OCI-LY3 (cell line): ENCODE measurements around the gene STAT4.

Experiments
- H2AFZ ChIP-seq: fragments of 200-600, 300-600 bp; shearing (Covaris generic); 2 replicates; pipeline ENCODE4 v1.6.0; 2014; ENCODE audit warnings: antibody characterized with exemption, low read depth, low read length
- H3K27ac ChIP-seq: fragments of 200-600, 300-600 bp; sonication (generic); 2 replicates; pipeline ENCODE4 v1.5.1; 2014; ENCODE audit warnings: mild to moderate bottlenecking, low read length, moderate library complexity, mixed read lengths
- H3K27me3 ChIP-seq: fragments of 200-600, 300-600 bp; sonication (generic); 2 replicates; pipeline ENCODE4 v1.6.1; 2014; ENCODE audit warnings: low read depth, low read length, mixed read lengths
- H3K36me3 ChIP-seq: fragments of 200-600, 300-600 bp; sonication (generic); replicated peaks from 2 replicates; pipeline ENCODE3; 2014; ENCODE audit warnings: low read depth, low read length, mixed read lengths
- H3K4me1 ChIP-seq: fragments of 300-600, 200-600 bp; sonication (generic); 2 replicates; pipeline ENCODE4 v1.6.1; 2014; ENCODE audit warnings: low read length, mixed read lengths
- H3K4me2 ChIP-seq: fragments of 200-600, 300-600 bp; sonication (generic); 2 replicates; pipeline ENCODE4 v1.6.1; 2014; ENCODE audit warnings: low read length, mixed read lengths
- H3K4me3 ChIP-seq: fragments of 300-600, 200-600 bp; sonication (generic); 2 replicates; pipeline ENCODE4 v1.5.1; 2014; ENCODE audit warnings: antibody characterized with exemption, mild to moderate bottlenecking, low read length, moderate library complexity
- H3K79me2 ChIP-seq: fragments of 300-600, 200-600 bp; shearing (Covaris generic); 2 replicates; pipeline ENCODE4 v1.6.1; 2014; ENCODE audit warnings: mild to moderate bottlenecking, low read length, mixed read lengths
- H3K9ac ChIP-seq: fragments of 300-600, 200-600 bp; shearing (Covaris generic); 2 replicates; pipeline ENCODE4 v1.6.0; 2014; ENCODE audit warnings: mild to moderate bottlenecking, low read length, moderate library complexity
- H3K9me3 ChIP-seq: fragments of 200-600, 300-600 bp; shearing (Covaris generic); 2 replicates; pipeline ENCODE4 v1.6.1; 2014; ENCODE audit warnings: low read length, mixed read lengths; ENCODE audit not compliant: insufficient read depth
- H4K20me1 ChIP-seq: fragments of 200-600, 300-600 bp; sonication (generic); 2 replicates; pipeline ENCODE4 v1.6.1; 2016; ENCODE audit warnings: low read length, mixed read lengths; ENCODE audit not compliant: insufficient read depth
- EZH2phosphoT487 ChIP-seq: fragments of 200-600 bp; shearing (Covaris generic); IDR thresholded peaks from 2 replicates; pipeline ENCODE4 v1.6.1; 2018; ENCODE audit warnings: antibody characterized with exemption, mixed run types, low read depth
- TF ChIP-seq, protein P1 (sequence below): fragments of 200-600, 300-600 bp; sonication (generic); IDR thresholded peaks from 2 replicates; pipeline ENCODE4 v1.5.1; 2014; ENCODE audit warnings: antibody characterized with exemption, low read length, low read depth

The STAT4 gene

DNA sequence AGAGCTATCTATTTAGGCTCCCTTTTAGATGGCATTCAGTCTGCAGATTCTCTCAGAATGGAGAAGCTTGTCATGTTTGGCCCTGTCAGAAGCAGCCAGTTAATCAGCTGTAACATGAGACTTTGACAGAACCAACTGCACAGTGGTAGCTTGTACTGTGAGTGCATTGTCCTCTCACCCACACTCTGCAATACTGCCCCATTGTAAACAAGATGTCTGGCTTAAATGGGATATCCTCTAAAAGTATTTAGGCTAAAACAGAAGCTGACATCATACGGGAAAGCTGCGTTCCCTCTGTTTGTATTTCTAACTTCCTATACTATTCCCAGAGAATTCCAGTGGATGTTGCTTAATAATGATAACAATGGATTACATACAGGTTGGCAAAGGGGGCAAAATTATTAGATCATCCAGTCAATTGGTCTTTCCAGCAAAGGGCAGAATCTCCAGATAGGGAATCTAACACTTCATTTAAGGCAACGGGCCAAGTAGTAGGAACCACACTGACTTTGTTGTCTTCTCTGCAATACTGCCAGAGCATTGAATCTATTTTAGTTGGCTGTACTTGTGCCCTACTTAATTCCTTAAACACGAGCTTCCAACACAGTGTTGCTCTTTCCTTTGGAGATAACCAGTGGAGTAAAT lies 15.4 kb upstream of the STAT4 start:
- H3K36me3 ChIP-seq: no peaks in the 10 kb centered on the region
- no peaks in the 10 kb centered on the region for H4K20me1 ChIP-seq
- no peaks in the 10 kb centered on the region for H3K9me3 ChIP-seq
- no peak overlapping the region for H3K27ac ChIP-seq
- peaks cover 2% of the 10 kb centered on the region; the same call in 1 of the 2 replicates for H3K4me1 ChIP-seq
- no peak for TF ChIP-seq EZH2phosphoT487
- TF ChIP-seq, protein P1, sequence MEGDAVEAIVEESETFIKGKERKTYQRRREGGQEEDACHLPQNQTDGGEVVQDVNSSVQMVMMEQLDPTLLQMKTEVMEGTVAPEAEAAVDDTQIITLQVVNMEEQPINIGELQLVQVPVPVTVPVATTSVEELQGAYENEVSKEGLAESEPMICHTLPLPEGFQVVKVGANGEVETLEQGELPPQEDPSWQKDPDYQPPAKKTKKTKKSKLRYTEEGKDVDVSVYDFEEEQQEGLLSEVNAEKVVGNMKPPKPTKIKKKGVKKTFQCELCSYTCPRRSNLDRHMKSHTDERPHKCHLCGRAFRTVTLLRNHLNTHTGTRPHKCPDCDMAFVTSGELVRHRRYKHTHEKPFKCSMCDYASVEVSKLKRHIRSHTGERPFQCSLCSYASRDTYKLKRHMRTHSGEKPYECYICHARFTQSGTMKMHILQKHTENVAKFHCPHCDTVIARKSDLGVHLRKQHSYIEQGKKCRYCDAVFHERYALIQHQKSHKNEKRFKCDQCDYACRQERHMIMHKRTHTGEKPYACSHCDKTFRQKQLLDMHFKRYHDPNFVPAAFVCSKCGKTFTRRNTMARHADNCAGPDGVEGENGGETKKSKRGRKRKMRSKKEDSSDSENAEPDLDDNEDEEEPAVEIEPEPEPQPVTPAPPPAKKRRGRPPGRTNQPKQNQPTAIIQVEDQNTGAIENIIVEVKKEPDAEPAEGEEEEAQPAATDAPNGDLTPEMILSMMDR: no peak
- H3K4me2 ChIP-seq: no peak overlapping the region
- peaks cover 12% of the 10 kb centered on the region for H3K27me3 ChIP-seq
- H2AFZ ChIP-seq: no peak overlapping the region
- no peak overlapping the region for H3K4me3 ChIP-seq
- no peak overlapping the region for H3K9ac ChIP-seq
- H3K79me2 ChIP-seq: no peaks in the 10 kb centered on the region

DNA sequence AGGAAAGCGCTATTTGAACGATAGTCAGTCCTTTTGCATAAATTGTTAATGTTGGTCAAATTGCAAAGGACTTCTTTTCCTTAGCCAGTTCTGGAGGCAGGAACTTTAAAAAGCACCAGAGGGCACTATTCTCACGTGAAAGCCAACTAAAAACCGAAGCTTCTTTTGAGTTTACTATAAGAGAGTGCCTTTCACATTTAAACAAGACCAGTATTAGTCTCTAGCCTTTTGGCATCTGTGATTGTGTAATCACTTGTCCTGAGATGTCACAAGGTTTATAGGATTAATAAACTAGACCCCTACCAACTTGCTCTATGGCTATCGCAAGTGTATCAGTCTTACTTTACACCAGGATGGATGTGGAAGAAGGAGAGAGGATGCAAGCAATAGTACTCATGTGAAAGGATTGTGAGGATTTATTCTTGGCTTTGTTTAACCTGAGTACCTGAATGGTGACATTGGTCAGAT lies 14.4 kb upstream of the STAT4 start:
- H3K9ac ChIP-seq: no peak overlapping the region
- no peak overlapping the region for H3K4me3 ChIP-seq
- peak overlapping the region; percentile 57 for H3K4me2 ChIP-seq
- H3K9me3 ChIP-seq: no peaks in the 10 kb centered on the region
- no peak overlapping the region for H3K27ac ChIP-seq
- no peaks in the 10 kb centered on the region for H3K79me2 ChIP-seq
- H3K36me3 ChIP-seq: no peaks in the 10 kb centered on the region
- H4K20me1 ChIP-seq: no peaks in the 10 kb centered on the region
- peaks cover 2% of the 10 kb centered on the region; the same call in 1 of the 2 replicates for H3K4me1 ChIP-seq
- H2AFZ ChIP-seq: no peak overlapping the region
- TF ChIP-seq, protein P1: peak; percentile 81
- TF ChIP-seq EZH2phosphoT487: no peak
- peaks cover 11% of the 10 kb centered on the region for H3K27me3 ChIP-seq

DNA sequence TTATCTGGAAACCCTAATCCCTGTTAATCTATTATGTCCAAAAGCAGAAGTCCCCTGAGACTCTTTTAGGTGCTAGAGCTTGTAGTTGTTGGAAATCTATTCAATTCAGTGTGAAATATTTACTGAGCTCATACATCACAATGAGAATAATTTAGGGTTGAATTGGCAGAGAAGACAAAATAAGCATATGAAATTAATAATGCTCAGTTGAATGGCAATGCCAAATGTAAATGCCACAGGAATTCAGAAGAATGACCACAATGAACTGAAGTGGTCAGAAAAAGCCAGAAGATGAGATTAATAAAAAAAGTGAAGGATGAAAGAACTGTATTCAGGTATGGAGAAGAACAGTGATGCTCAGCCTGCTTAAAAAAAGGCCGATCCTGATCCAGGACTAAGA lies 8.0 kb upstream of the STAT4 start:
- H3K79me2 ChIP-seq: no peaks in the 10 kb centered on the region
- no peak overlapping the region for H3K9ac ChIP-seq
- no peak overlapping the region for H3K27ac ChIP-seq
- H3K27me3 ChIP-seq: peaks cover 15% of the 10 kb centered on the region
- H4K20me1 ChIP-seq: no peaks in the 10 kb centered on the region
- TF ChIP-seq, protein P1: no peak
- TF ChIP-seq EZH2phosphoT487: no peak
- no peaks in the 10 kb centered on the region for H3K9me3 ChIP-seq
- no peaks in the 10 kb centered on the region for H3K36me3 ChIP-seq
- no peak overlapping the region for H3K4me3 ChIP-seq
- H2AFZ ChIP-seq: no peak overlapping the region
- no peak overlapping the region for H3K4me2 ChIP-seq
- no peaks in the 10 kb centered on the region for H3K4me1 ChIP-seq

DNA sequence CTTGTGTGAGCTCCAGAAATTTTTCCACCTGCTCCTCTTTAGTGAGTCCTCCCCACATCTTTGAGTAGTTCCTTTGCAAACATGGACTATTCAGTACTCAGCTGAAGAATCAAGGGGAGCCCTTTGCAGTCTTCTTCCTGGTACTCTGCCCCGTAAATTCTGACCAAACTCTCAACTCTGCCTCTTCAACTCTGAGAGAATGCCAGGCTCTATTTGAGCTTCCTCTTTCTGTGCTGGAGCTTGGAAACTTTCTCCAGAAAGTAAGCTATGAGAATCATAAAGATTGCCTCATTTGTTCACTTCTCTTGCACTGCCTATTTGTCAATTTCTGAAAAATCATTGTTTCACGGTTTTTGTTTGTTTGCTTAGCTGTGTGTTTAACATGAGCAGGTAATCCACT lies 7.4 kb upstream of the STAT4 start:
- Histone ChIP-seq H3K36me3 (no peaks in the 10 kb centered on the region), H3K4me1 (no peaks in the 10 kb centered on the region), H3K27ac (no peak overlapping the region), H4K20me1 (no peaks in the 10 kb centered on the region), H3K79me2 (no peaks in the 10 kb centered on the region), H3K27me3 (peaks cover 15% of the 10 kb centered on the region), H3K4me2 (no peak overlapping the region), H3K4me3 (no peak overlapping the region), H3K9me3 (no peaks in the 10 kb centered on the region), H2AFZ (no peak overlapping the region), H3K9ac (no peak overlapping the region)
- TF ChIP-seq, protein P1: no peak
- no peak for TF ChIP-seq EZH2phosphoT487
